ENCODE data around the gene ADAT3.

GRCh38 chr19:1889907-1890306 is 15.3 kb upstream of the ADAT3 start:
- TF ChIP-seq CTCF (IDR thresholded peaks at IDR 0.05) = no peak
- no peak for TF ChIP-seq POLR2A (IDR thresholded peaks at IDR 0.05)
